ENCODE data around the gene ZNF804A.

Gene ZNF804A

DNA sequence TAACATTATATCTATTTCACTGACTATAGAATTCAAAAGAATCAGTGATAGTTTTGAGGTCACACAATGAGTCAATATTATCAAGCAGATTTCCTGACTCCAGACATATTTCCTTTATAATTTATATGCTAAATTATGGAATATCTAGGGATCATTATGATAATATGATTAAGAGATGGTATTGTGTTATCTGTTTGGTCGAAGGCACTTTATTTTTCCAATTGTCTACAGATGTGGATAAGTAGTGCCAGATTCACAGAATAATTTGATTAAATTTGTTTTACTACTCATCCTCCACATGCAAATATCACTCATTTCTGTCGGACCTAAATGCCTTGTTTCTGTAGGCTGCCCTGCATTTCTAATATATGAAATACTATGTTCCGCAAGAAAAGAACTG lies 4.4 kb downstream of the ZNF804A start:
- no peak for DNase-seq
- no CpG with 5 or more reads among the region's 3 CpGs for WGBS (ENCODE audit: insufficient coverage)

DNA sequence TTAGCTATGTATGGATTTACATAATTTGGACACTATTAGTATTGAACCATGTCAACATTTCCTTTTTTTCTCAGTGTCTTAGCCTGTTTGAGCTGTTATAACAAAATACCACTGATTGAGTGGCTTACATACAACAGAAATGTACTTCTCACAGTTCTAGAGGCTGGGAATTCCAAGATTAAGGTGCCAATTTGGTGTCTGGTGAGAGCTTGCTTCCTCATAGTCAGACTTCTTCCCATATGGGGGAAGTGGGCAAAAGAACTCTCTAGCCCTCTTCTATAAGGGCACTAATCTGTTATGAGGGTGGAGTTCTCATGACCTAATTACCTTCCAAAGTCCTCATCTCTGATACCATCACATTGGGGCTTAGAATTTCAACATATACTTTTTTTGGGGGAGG lies 12.6 kb downstream of the ZNF804A start:
- Histone ChIP-seq H3K27me3 (replicated peaks in 2 of 5; ENCODE audit: control insufficient read depth in 4 of 5, insufficient read depth in 5 of 5, low read length in 4 of 5) (no peaks in the 10 kb centered on the region), H3K27ac (ENCODE audit: insufficient read depth in 1 of 2, low read depth in 1 of 2, low read length in 2 of 2, poor library complexity in 1 of 2, severe bottlenecking in 2 of 2) (no peak overlapping the region), H3K4me3 (ENCODE audit: control insufficient read depth in 1 of 7, extremely low read depth in 1 of 7, insufficient read depth in 4 of 7, low read depth in 2 of 7, low read length in 6 of 7) (no peak overlapping the region), H3K4me1 (ENCODE audit: control extremely low read depth in 1 of 4, control insufficient read depth in 4 of 4, insufficient read depth in 4 of 4, low read length in 3 of 4) (no peaks in the 10 kb centered on the region), H3K36me3 (ENCODE audit: control insufficient read depth in 4 of 4, insufficient read depth in 4 of 4, low read length in 3 of 4) (peaks cover 0 to 2% (median 0%) of the 10 kb centered on the region in 4 experiments), H3K9me3 (ENCODE audit: control extremely low read depth in 1 of 5, control insufficient read depth in 4 of 5, insufficient read depth in 2 of 5, low read depth in 1 of 5, low read length in 4 of 5) (peaks cover 0 to 7% (median 0%) of the 10 kb centered on the region in 5 experiments)
- ChIA-PET POLR2A (no interaction called here), CTCF (interaction anchor here (0.7 to 2.3 kb wide), 11 partner anchors 10 to 72 kb away, joined by 3 to 8 read pairs (median 3); no protein-coding TSS in a partner anchor)
- no peak for DNase-seq

More for the DNA sequence above, 4.4 kb downstream of the ZNF804A start:
- CTCF ChIA-PET = no interaction called here
- peaks cover 0 to 2% (median 0%) of the 10 kb centered on the region in 4 experiments for H3K36me3 ChIP-seq (ENCODE audit: control insufficient read depth in 4 of 4, insufficient read depth in 4 of 4, low read length in 3 of 4)
- no peak overlapping the region for H3K4me3 ChIP-seq (ENCODE audit: control insufficient read depth in 1 of 7, extremely low read depth in 1 of 7, insufficient read depth in 4 of 7, low read depth in 2 of 7, low read length in 6 of 7)
- no peaks in the 10 kb centered on the region for H3K27me3 ChIP-seq (replicated peaks in 2 of 5; ENCODE audit: control insufficient read depth in 4 of 5, insufficient read depth in 5 of 5, low read length in 4 of 5)
- no peak overlapping the region for H3K27ac ChIP-seq (ENCODE audit: insufficient read depth in 1 of 2, low read depth in 1 of 2, low read length in 2 of 2, poor library complexity in 1 of 2, severe bottlenecking in 2 of 2)
- POLR2A ChIA-PET = no interaction called here
- peaks cover 0 to 7% (median 0%) of the 10 kb centered on the region in 5 experiments for H3K9me3 ChIP-seq (ENCODE audit: control extremely low read depth in 1 of 5, control insufficient read depth in 4 of 5, insufficient read depth in 2 of 5, low read depth in 1 of 5, low read length in 4 of 5)
- peaks cover 3 to 25% (median 11%) of the 10 kb centered on the region in 4 experiments for H3K4me1 ChIP-seq (ENCODE audit: control extremely low read depth in 1 of 4, control insufficient read depth in 4 of 4, insufficient read depth in 4 of 4, low read length in 3 of 4)

- H3K4me3 ChIP-seq (ENCODE audit: control insufficient read depth in 1 of 7, extremely low read depth in 1 of 7, insufficient read depth in 4 of 7, low read depth in 2 of 7, low read length in 6 of 7) = no peak overlapping the region
- no peaks in the 10 kb centered on the region for H3K27me3 ChIP-seq (replicated peaks in 2 of 5; ENCODE audit: control insufficient read depth in 4 of 5, insufficient read depth in 5 of 5, low read length in 4 of 5)
- no peaks in the 10 kb centered on the region for H3K4me1 ChIP-seq (ENCODE audit: control extremely low read depth in 1 of 4, control insufficient read depth in 4 of 4, insufficient read depth in 4 of 4, low read length in 3 of 4)
- peaks cover 0 to 3% (median 0%) of the 10 kb centered on the region in 5 experiments for H3K9me3 ChIP-seq (ENCODE audit: control extremely low read depth in 1 of 5, control insufficient read depth in 4 of 5, insufficient read depth in 2 of 5, low read depth in 1 of 5, low read length in 4 of 5)
- ChIA-PET CTCF (interaction anchor here (0.6 to 2.3 kb wide), 13 partner anchors 10 to 405 kb away, joined by 3 to 8 read pairs (median 3); no protein-coding TSS in a partner anchor), POLR2A (no interaction called here)
- no CpG with 5 or more reads among the region's 2 CpGs for WGBS (ENCODE audit: insufficient coverage)
- H3K36me3 ChIP-seq (ENCODE audit: control insufficient read depth in 4 of 4, insufficient read depth in 4 of 4, low read length in 3 of 4) = no peaks in the 10 kb centered on the region
- no peak overlapping the region for H3K27ac ChIP-seq (ENCODE audit: insufficient read depth in 1 of 2, low read depth in 1 of 2, low read length in 2 of 2, poor library complexity in 1 of 2, severe bottlenecking in 2 of 2)
- DNase-seq = peak; percentile 47 to 71 (median 70)
Observed at GRCh38 chr2:184611361-184612085, 13.2 kb downstream of the ZNF804A start.

- CTCF ChIA-PET = no interaction called here
- WGBS (ENCODE audit: insufficient coverage) = no CpG with 5 or more reads among the region's 1 CpG
- Histone ChIP-seq H3K27ac (ENCODE audit: insufficient read depth in 1 of 2, low read depth in 1 of 2, low read length in 2 of 2, poor library complexity in 1 of 2, severe bottlenecking in 2 of 2) (no peak overlapping the region), H3K36me3 (ENCODE audit: control insufficient read depth in 4 of 4, insufficient read depth in 4 of 4, low read length in 3 of 4) (no peaks in the 10 kb centered on the region), H3K4me3 (ENCODE audit: control insufficient read depth in 1 of 7, extremely low read depth in 1 of 7, insufficient read depth in 4 of 7, low read depth in 2 of 7, low read length in 6 of 7) (no peak overlapping the region), H3K4me1 (ENCODE audit: control extremely low read depth in 1 of 4, control insufficient read depth in 4 of 4, insufficient read depth in 4 of 4, low read length in 3 of 4) (no peaks in the 10 kb centered on the region), H3K27me3 (replicated peaks in 2 of 5; ENCODE audit: control insufficient read depth in 4 of 5, insufficient read depth in 5 of 5, low read length in 4 of 5) (no peaks in the 10 kb centered on the region), H3K9me3 (ENCODE audit: control extremely low read depth in 1 of 5, control insufficient read depth in 4 of 5, insufficient read depth in 2 of 5, low read depth in 1 of 5, low read length in 4 of 5) (no peaks in the 10 kb centered on the region)
- DNase-seq = no peak
- POLR2A ChIA-PET = no interaction called here
Observed at GRCh38 chr2:184620367-184620766, 22.0 kb downstream of the ZNF804A start.

- no peak for DNase-seq
- Histone ChIP-seq H3K27me3 (replicated peaks in 2 of 5; ENCODE audit: control insufficient read depth in 4 of 5, insufficient read depth in 5 of 5, low read length in 4 of 5) (no peaks in the 10 kb centered on the region), H3K36me3 (ENCODE audit: control insufficient read depth in 4 of 4, insufficient read depth in 4 of 4, low read length in 3 of 4) (no peaks in the 10 kb centered on the region), H3K4me3 (ENCODE audit: control insufficient read depth in 1 of 7, extremely low read depth in 1 of 7, insufficient read depth in 4 of 7, low read depth in 2 of 7, low read length in 6 of 7) (no peak overlapping the region), H3K27ac (ENCODE audit: insufficient read depth in 1 of 2, low read depth in 1 of 2, low read length in 2 of 2, poor library complexity in 1 of 2, severe bottlenecking in 2 of 2) (no peak overlapping the region), H3K9me3 (ENCODE audit: control extremely low read depth in 1 of 5, control insufficient read depth in 4 of 5, insufficient read depth in 2 of 5, low read depth in 1 of 5, low read length in 4 of 5) (peaks cover 0 to 6% (median 0%) of the 10 kb centered on the region in 5 experiments), H3K4me1 (ENCODE audit: control extremely low read depth in 1 of 4, control insufficient read depth in 4 of 4, insufficient read depth in 4 of 4, low read length in 3 of 4) (no peaks in the 10 kb centered on the region)
- POLR2A ChIA-PET = no interaction called here
- CTCF ChIA-PET = interaction anchor here (1.1 kb wide), 1 partner anchor 12 kb away, joined by 4 read pairs; no protein-coding TSS in a partner anchor
Observed at GRCh38 chr2:184624311-184624710, 26.0 kb downstream of the ZNF804A start.

- Histone ChIP-seq H3K4me3 (ENCODE audit: control insufficient read depth in 1 of 7, extremely low read depth in 1 of 7, insufficient read depth in 4 of 7, low read depth in 2 of 7, low read length in 6 of 7) (no peak overlapping the region), H3K36me3 (ENCODE audit: control insufficient read depth in 4 of 4, insufficient read depth in 4 of 4, low read length in 3 of 4) (no peaks in the 10 kb centered on the region), H3K4me1 (ENCODE audit: control extremely low read depth in 1 of 4, control insufficient read depth in 4 of 4, insufficient read depth in 4 of 4, low read length in 3 of 4) (peaks cover 3 to 8% (median 5%) of the 10 kb centered on the region in 4 experiments), H3K9me3 (ENCODE audit: control extremely low read depth in 1 of 5, control insufficient read depth in 4 of 5, insufficient read depth in 2 of 5, low read depth in 1 of 5, low read length in 4 of 5) (peaks cover 0 to 6% (median 0%) of the 10 kb centered on the region in 5 experiments), H3K27me3 (replicated peaks in 2 of 5; ENCODE audit: control insufficient read depth in 4 of 5, insufficient read depth in 5 of 5, low read length in 4 of 5) (no peaks in the 10 kb centered on the region), H3K27ac (ENCODE audit: insufficient read depth in 1 of 2, low read depth in 1 of 2, low read length in 2 of 2, poor library complexity in 1 of 2, severe bottlenecking in 2 of 2) (no peak overlapping the region)
- ChIA-PET POLR2A (no interaction called here), CTCF (no interaction called here)
- 81% methylated on average over 3 of the region's 7 CpGs for WGBS (ENCODE audit: insufficient coverage)
- peak in 1 of 3 donors; percentile 40 for DNase-seq
Observed at GRCh38 chr2:184628051-184628450, 29.7 kb downstream of the ZNF804A start.

- DNase-seq = peak; percentile 17 to 84 (median 71)
- ChIA-PET CTCF (interaction anchor here (0.8 kb wide), 1 partner anchor 46 kb away, joined by 3 read pairs; no protein-coding TSS in a partner anchor), POLR2A (no interaction called here)
- Histone ChIP-seq H3K4me3 (ENCODE audit: control insufficient read depth in 1 of 7, extremely low read depth in 1 of 7, insufficient read depth in 4 of 7, low read depth in 2 of 7, low read length in 6 of 7) (no peak overlapping the region), H3K36me3 (ENCODE audit: control insufficient read depth in 4 of 4, insufficient read depth in 4 of 4, low read length in 3 of 4) (no peaks in the 10 kb centered on the region), H3K9me3 (ENCODE audit: control extremely low read depth in 1 of 5, control insufficient read depth in 4 of 5, insufficient read depth in 2 of 5, low read depth in 1 of 5, low read length in 4 of 5) (peaks cover 0 to 2% (median 0%) of the 10 kb centered on the region in 5 experiments), H3K27me3 (replicated peaks in 2 of 5; ENCODE audit: control insufficient read depth in 4 of 5, insufficient read depth in 5 of 5, low read length in 4 of 5) (no peaks in the 10 kb centered on the region), H3K27ac (ENCODE audit: insufficient read depth in 1 of 2, low read depth in 1 of 2, low read length in 2 of 2, poor library complexity in 1 of 2, severe bottlenecking in 2 of 2) (no peak overlapping the region), H3K4me1 (ENCODE audit: control extremely low read depth in 1 of 4, control insufficient read depth in 4 of 4, insufficient read depth in 4 of 4, low read length in 3 of 4) (peaks cover 3 to 36% (median 13%) of the 10 kb centered on the region in 4 experiments)
Observed at GRCh38 chr2:184633726-184634125, 35.4 kb downstream of the ZNF804A start.

Measured in common myeloid progenitor, CD34-positive (primary cell).